Cardiac fibroblast (primary cell): ENCODE data around the gene MGLL.

Experiments used
- DNase-seq, 2 donors: peaks; one replicate each; pipeline versions ENCODE4 v3.0.0 to v3.0.0-alpha.2; 2010; ENCODE audit warnings: low read depth in 2 of 2
- H3K4me3 ChIP-seq, 2 donors: replicated peaks in 1 of 2; 1 replicate in 1 of 2; 2 replicates in 1 of 2; pipeline ENCODE4 v1.5.1; 2011; ENCODE audit warnings: low read depth in 2 of 2, low read length in 2 of 2, mild to moderate bottlenecking in 2 of 2, moderate library complexity in 1 of 2
- TF ChIP-seq, protein P1 (sequence below): IDR thresholded peaks from one replicate; pipeline ENCODE4 v1.5.1; 2011; ENCODE audit warnings: low read depth, mild to moderate bottlenecking, low read length, inconsistent platforms

MGLL gene

DNA sequence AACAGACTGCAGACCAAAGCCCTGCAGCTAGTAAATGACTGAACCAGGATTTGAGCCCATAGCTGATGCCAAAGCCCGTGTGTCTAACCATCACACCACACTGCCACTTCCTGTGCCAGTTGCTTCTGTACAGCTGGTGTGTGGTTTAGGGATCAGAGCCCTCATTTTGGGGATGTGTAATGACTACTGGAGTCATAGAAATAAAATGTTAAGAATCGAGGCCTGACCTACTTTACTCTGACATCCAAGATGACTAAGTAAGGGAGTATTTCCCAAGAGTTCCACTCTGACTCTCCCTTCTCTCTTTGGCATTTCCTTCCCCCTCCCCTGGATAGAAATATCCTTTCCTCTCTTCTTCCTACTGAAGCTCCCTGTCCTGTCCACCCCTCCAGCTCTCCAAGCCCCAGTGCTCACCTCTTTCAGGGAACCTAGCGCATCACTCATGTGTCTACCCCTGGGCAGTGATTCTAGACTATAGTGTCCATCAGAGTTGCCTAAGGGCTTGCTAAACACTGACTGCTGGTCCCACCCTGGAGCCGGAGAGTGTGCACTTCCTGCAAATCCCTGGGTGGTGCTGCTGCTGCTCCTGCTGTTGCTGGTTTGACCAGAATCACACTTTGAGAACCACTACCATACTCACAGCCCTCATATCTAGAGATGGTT lies 53.8 kb downstream of the MGLL start:
- H3K4me3 ChIP-seq, result no peak overlapping the region
- peak; percentile 96 to 99 for DNase-seq
- TF ChIP-seq, protein P1, sequence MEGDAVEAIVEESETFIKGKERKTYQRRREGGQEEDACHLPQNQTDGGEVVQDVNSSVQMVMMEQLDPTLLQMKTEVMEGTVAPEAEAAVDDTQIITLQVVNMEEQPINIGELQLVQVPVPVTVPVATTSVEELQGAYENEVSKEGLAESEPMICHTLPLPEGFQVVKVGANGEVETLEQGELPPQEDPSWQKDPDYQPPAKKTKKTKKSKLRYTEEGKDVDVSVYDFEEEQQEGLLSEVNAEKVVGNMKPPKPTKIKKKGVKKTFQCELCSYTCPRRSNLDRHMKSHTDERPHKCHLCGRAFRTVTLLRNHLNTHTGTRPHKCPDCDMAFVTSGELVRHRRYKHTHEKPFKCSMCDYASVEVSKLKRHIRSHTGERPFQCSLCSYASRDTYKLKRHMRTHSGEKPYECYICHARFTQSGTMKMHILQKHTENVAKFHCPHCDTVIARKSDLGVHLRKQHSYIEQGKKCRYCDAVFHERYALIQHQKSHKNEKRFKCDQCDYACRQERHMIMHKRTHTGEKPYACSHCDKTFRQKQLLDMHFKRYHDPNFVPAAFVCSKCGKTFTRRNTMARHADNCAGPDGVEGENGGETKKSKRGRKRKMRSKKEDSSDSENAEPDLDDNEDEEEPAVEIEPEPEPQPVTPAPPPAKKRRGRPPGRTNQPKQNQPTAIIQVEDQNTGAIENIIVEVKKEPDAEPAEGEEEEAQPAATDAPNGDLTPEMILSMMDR, result peak; percentile 11

DNA sequence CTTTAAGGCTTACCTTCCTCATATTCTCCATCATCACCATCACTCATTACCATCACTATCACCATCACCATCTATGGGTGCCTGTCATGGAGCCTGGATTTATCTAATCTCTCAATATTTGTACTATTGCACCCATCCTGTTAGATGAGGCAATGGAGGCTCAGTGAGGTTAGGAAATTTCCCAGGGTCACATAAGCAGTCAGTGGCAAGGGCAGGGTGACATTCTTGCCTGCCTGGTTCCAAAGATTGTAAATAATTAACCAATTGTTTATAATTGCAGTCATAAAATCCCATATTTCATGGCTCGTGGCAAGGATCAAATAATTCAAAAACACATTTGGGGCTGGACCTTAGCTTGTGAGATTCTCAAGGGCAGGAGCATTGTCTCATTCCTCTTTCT lies 55.2 kb downstream of the MGLL start:
- H3K4me3 ChIP-seq, result no peak overlapping the region
- DNase-seq, result no peak
- TF ChIP-seq, protein P1, result no peak

DNA sequence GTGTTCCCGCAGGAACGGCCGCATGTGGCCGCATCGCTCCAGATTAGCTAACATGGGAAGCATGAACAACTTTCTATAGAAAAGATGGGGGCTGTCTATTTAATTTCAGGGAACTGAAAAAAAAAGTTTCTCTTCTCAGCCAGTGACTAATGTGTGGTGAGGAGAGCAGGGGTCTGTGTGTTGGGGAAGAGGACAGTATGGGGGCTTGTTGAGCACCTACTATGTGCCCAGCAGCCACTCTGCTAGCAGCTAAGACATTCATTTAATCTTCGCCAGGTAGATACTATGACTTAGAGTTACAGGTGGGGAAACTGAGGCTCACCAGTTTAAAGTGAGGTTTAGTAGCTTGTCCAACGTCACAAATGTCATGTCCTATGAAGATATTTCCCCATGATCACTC lies 56.6 kb downstream of the MGLL start:
- no peak for DNase-seq
- TF ChIP-seq, protein P1, result no peak
- H3K4me3 ChIP-seq, result no peak overlapping the region

DNA sequence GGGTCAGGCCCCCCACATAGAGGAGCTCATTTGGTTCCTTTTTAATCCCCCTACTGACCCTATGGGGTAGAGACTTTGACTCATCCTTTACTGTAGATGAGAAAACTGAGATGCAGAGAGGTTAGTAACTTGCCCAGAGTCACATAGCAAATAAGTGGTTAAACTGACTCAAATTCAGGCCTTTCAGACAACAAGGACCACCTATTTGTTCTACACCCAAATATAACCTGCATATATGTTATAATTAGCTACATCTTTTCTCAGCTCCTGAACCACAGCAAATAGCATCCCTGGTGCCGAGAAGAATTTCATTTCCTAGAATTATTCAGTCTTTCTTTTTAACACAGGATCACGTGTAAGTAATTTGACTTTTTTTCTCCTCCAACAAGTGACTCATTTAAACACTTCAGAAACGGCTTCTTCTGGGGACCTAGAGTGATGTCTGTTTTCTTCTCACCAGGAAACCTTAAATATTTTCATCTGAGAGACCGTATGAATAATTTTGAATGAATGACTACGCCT lies 57.4 kb downstream of the MGLL start:
- no peak overlapping the region for H3K4me3 ChIP-seq
- peak in 1 of 2 donors; percentile 49 for DNase-seq
- TF ChIP-seq, protein P1, result no peak

DNA sequence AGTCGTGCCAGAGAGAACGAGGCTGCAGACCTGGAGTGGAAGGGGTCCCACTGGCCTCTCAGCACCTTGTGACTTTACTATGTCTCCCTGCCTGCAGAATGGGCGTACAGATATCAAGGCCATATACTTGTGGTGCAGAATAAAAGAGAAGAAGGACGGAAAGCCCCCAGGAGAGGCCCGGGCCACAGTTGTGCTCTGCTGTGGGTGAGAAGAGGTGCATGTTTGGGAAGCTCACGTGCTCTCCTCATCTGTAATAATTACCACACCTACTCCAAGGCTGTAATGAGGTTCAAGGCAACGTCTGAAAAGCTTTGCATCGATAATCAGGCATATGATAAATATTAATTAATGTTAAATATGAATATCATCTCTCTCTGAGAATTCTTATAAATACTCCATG lies 58.0 kb downstream of the MGLL start:
- TF ChIP-seq, protein P1, result no peak
- DNase-seq, result no peak
- H3K4me3 ChIP-seq, result no peak overlapping the region

DNA sequence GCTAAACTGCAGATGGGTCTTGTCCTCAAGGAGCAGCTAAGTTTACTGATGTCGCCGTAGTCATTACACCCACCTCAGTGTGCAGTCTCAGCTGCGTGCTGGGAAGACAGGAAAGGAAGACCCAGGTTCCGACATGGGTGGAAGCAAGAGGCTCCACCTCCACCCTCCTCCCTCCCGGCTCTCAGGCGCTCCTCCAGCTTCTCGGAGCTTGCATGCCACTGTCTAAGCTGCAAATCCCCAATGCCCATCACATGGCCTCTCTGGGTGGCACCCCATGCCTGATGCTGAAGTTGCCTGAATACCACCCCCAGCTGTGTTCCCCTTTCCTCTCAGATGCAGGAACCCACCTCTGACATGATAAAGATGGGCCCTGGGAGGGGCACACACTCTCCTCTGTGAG lies 58.5 kb downstream of the MGLL start:
- DNase-seq, result no peak
- TF ChIP-seq, protein P1, result no peak
- H3K4me3 ChIP-seq, result no peak overlapping the region

DNA sequence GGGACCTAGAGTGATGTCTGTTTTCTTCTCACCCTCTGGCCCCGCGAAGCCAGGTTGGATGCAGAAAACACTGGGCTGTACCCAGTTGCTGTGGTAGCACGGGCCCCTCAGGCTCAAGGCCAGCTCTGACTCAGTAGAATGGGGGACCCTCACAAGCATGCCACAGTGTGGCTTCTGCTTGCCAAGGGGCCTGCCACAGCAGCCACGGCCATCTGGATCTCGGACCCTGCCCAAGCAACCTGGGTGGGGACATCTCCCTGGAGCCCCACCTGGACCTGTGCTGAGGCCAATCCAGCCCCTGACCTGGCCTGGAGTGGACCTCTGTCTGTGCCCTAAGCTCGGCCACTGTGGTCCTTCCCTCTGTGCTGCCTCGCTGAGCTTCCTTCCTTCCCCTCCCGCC lies 59.0 kb downstream of the MGLL start:
- DNase-seq, result no peak
- no peak overlapping the region for H3K4me3 ChIP-seq
- TF ChIP-seq, protein P1, result no peak
